UCSD-AML1 (cell line): Measurements from ENCODE around the gene FOXP1.

Source experiments
- DNase-seq: peaks from one replicate; lab custom pipeline; 2025; ENCODE audit not compliant: unreplicated experiment; lab: John Stamatoyannopoulos, UW

FOXP1 gene

DNA sequence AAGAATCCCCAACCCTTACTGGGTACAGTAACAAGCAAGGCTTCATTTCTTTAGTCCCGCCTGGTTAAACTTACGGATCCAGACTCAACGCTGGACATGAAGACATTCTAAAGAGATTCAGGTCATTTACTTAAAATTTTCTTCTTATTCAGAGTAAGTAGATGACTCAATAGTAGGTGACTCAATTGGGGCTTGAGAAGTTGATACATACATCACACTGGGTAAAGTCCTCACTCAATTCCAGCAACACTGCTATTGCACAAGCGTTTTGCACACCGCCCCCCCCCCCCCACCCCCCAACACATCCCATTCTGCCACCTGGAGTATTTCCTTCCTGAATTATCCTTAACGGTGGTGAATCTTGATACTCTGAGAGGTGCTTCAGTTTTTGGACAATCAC, 610.0 kb downstream of the FOXP1 start:
- DNase-seq = no peak

- DNase-seq = no peak
Observed at GRCh38 chr3:70972855-70973254, 610.7 kb downstream of the FOXP1 start.

GRCh38 chr3:70970952-70971351, 612.6 kb downstream of the FOXP1 start:
- no peak for DNase-seq

DNA sequence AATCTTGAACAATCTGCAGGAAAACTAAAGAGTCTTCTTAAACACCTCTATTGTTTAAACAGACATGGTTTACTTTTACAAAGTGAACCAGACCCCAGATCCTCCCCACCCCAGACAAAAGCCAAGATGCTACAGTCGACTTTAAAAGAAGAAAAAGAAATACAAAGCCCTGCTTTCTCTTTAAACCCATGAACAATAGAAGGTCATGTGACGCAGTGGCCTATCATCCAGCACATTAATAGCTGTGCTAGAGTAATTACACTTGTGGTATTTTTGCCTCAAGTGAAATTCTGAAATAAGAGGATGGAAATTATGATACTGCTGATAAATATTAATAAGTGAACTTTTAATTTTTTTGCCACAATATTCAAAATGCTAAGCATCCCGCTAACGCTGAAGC, 613.4 kb downstream of the FOXP1 start:
- no peak for DNase-seq

DNA sequence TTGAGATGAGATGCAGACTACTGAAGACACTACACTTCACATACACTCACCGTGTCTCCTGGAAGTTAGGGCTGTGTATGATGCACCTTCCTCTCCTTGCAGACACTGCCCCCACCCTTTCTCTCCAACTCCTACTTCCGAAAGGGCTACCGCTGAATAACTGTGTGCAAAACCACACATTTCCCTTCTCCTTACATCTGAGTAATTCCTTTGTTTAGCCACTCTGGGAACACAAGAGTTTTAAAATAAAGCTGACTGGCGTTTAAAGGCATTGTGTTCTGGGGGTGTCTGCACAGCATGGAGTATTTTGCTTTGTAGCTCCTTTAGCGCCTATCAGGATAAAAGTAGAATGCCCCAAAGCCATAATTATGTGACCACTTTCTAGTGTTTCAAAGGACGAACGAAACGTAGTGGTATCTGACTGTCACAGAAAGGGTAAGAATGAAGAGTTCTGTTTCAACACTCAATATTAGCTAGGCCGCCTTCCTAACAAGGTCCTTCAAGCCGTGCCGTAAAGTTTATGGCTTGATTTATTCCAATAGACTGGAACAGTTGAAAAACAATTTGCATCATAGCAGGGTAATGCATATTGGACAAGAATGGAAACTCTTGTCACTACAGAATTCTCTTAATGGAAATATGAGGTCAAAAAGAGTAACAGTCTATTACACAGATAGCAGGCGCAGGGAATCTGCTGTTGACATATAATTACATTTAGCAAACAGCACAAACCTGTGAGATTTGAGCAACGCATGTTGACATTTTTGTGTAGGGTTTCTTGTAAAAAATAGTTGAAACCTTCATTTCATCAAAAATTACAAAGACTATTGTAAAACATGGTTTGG, 619.9 kb downstream of the FOXP1 start:
- DNase-seq = peak; percentile 23

DNA sequence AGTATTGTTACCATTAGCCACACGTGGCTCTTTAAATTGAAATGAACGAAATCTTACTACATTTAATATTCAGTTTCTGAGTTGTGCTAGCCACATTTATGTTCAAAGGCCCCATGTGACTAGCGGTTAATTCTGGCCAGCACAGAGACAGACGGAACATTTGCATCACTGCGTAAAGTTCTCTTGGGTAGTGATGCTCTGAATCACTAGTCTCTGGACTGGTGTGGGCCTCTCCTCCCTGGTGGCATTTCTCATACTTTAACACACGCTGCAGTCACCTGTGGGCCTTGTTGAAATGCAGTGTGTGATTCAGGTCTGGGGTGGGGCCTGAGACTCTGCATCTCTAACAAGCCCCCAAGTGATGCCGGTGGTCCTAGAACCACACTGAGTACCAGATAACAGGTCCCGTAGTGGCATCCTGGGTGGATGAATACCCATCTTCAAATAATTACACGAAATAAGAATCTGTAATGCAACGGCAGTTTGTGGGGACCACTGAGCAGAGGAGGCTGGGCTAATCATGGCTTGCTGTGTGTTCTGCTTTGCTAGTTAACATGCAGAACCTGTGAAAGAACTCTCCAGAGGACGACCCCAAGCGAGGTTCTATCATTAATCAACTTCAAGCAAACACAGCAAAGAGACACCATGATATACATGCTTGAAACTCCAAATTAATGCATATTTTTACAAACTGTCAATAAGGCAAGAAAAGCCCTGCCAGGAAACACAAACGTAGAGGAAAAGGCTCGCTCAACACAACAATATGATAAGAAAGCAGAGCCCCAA, 623.8 kb downstream of the FOXP1 start:
- no peak for DNase-seq

GRCh38 chr3:70952033-70952747, 631.3 kb downstream of the FOXP1 start:
- DNase-seq = no peak

DNA sequence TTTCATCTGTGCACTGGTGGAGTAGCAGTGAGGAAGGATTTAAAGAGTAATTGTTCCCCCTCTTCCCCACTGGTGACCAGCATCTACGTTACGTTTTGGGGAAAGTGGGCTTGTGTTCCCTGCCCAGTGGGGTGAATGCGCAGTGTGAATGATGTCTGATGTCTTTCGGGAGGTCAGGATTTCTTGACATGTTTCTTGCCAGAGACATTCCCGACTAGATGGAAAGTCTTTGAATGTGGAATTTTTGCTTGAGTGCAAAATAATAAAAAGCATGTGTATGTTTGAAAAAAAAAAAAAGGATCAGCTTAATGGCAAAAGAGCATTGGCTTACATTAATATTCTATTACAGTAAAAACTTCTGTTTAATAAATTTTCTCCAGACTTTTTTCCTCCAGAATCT, 632.2 kb downstream of the FOXP1 start:
- DNase-seq = no peak

- no peak for DNase-seq
Observed at GRCh38 chr3:70947579-70947978, 635.9 kb downstream of the FOXP1 start.

DNA sequence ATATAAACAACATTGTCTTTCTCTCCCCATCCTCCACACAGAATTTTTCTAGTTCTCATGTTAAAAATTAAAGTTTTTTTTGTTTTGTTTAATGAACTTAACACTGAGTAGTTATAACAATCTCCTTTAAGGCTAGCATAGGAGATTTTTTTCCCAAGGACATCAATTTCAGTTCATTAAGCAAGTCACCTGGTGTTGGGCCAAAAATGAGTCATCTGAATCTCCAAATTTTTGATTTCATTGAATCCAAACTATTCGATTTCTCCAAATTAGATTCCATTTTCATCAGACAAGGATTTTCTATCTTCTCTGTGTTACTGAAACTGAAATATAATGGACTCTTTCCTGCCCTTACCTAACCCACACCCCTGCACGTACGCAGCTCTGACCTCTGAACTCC, 639.6 kb downstream of the FOXP1 start:
- no peak for DNase-seq

GRCh38 chr3:70933105-70933810, 650.3 kb downstream of the FOXP1 start:
- no peak for DNase-seq

DNA sequence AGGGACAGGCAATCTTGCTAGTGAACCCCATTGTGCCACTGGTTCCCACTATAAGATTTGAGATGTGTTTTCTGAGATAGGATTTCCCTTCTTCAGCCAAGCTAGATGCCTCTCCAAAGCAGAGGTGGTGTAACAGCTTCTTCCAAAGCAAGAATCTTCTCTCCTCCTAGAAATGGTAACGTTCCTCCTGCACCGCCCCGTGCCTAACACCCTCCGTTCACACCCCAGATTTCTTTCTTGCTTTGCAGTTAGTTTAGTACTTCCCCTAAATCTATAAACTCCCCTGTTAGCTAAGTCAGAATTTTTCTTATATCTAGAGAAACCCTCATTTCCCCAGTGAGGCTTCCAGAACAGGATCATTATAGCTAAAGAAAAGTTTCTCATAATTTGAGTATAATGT, 653.5 kb downstream of the FOXP1 start:
- DNase-seq = no peak

DNA sequence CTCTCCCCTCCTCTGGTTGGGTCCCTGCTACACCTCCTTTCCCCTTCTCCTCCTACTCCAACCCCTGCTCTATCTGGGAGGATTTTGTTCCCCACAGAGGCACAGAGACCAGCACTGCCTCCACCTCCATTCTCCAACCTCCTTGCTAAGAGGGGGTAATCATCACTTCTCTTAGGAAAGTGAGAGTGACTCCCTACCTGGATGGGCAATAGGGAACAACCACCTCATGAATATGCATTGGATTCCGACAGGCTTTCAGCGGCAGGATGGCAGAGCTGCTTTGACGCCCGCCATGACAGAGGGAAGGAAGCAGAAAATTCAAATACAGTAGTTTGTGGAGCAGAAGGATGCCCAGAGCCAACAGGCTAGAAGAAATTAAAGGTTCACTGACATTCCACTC, 656.3 kb downstream of the FOXP1 start:
- DNase-seq = no peak

- DNase-seq = no peak
Observed at GRCh38 chr3:70926835-70927234, 656.7 kb downstream of the FOXP1 start.

GRCh38 chr3:70919661-70920060, 663.9 kb downstream of the FOXP1 start:
- DNase-seq = no peak

DNA sequence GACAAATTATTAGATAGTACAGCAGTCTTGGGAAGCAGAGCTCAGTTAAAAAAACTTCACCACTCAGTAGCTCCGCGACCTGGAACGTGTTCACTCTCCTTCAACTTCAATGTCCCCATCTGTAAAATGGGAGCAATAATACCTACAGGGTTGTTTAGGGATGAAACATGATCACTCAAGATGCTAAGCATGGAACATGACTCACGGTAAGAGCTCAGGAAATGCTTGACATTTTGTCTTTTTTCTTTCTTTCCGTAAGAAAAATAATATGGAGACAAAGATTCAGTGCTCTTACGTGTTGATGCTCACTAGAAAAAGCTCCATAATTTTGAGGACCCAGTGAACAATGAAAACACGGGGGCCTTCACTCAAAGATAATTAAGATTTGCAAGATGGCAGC, 664.4 kb downstream of the FOXP1 start:
- no peak for DNase-seq

GRCh38 chr3:70916375-70917055, 667.0 kb downstream of the FOXP1 start:
- no peak for DNase-seq

DNA sequence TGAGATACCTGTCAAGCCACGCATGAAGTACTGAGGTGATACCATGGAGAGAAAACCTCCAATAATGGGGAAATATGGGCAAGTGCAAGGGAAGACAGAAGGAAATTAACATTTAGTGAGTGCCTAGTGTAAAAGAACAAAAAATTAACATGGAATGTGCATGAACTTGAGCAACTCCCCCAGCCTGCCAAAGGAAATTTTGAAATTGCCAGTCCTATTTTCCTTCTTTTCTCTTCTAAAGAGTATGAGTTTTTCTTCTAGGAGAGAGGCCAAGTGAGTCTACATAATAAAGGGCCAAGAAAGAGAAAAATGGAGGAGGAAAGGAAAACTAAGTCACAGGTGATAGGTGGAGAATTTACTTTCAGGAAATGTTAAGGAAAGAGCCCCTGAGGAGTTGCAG, 668.7 kb downstream of the FOXP1 start:
- no peak for DNase-seq

DNA sequence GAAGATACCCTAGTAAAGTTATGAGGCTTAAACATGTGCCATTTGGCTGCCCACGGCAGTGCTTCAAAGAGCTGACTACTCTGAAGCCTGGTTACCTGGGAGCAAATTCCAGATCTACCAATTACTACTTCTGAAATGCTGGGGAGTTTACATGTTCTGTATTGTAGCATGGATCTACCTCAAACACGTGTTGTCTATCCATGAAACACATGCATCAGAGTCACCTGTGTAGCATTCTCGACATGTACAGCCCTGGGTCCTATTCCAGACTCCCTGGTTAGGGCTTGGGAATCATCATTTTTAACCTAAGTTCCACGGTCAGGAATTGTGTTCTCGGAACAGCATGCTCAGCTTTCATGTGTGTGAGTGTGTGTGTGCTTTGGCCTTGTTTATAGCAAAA, 671.8 kb downstream of the FOXP1 start:
- DNase-seq = no peak

DNA sequence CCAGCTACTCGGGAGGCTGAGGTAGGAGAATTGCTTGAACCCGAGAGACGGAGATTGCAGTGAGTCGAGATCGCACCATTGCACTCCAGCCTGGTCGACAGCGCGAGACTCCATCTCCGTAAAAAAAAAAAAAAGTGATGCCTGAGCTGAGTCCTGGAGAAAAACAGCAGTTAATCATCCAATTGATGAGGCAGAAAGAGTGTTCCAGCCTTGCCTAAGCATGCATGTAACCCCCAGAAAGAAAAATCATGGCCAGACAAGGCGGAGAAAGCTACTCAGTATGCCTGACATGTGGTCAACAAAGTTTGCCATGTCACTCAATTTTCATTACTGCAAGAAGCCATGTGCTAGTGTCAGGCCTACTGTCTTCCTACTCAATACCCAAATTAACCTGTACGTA, 678.0 kb downstream of the FOXP1 start:
- DNase-seq = no peak
